Measurements from ENCODE around the gene RBM48. TPM values are rescaled to one million over a fixed set of nuclear protein-coding genes. Genes with fewer than 3 reads are reported as not detected.

Gene RBM48
- total RNA-seq, 1 experiment from 2014 or later, result 14.6 TPM

DNA sequence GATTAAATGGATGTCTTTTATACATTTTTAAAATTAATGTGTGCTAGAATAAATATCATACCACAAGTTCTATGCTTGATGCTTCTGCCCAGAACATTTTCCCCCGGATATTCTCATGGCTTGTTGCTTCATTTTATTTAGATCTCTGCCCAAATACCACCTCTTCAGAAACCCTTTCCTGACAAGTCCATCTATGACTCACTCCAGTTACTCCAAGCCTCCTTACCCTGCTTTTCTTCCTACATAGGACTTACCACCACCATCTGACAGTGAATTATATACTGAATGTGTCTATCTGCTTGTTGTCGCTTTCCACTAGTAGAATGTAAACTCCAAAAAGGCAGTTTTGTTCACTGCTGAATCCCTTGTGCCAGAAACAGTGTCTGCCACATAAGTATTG, 31.7 kb upstream of the RBM48 start:
- POLR2A ChIA-PET, result no interaction called here
- RAD21 ChIA-PET (ENCODE audit: low non-redundant PET in 1 of 2, low total read pairs in 2 of 2, uncharacterized antibody in 2 of 2, unreplicated experiment in 2 of 2), result no interaction called here
- Histone ChIP-seq H3K4me2 (ENCODE audit: low read length) (no peak overlapping the region), H3K4me3 (replicated peaks in 1 of 2; ENCODE audit: low read depth in 1 of 2, low read length in 2 of 2) (no peak overlapping the region), H2AFZ (ENCODE audit: low read depth, low read length, poor library complexity, severe bottlenecking) (no peak overlapping the region), H3K9me2 (ENCODE audit: insufficient read depth) (no peaks in the 10 kb centered on the region), H3K4me1 (ENCODE audit: control insufficient read depth in 1 of 2, insufficient read depth in 2 of 2, low read length in 2 of 2) (no peaks in the 10 kb centered on the region), H3K9me3 (ENCODE audit: control insufficient read depth in 1 of 2, insufficient read depth in 1 of 2, low read depth in 1 of 2, low read length in 2 of 2) (no peaks in the 10 kb centered on the region), H3K27me3 (ENCODE audit: insufficient read depth, low read length) (no peaks in the 10 kb centered on the region), H3K27ac (ENCODE audit: low read depth, low read length) (no peak overlapping the region), H3K79me2 (ENCODE audit: insufficient read depth, low read length) (no peaks in the 10 kb centered on the region), H3K9ac (ENCODE audit: low read length) (no peak overlapping the region), H3K36me3 (ENCODE audit: control insufficient read depth in 1 of 2, insufficient read depth in 2 of 2, low read length in 2 of 2) (peaks cover 0 to 14% of the 10 kb centered on the region in 2 experiments; a peak in 3 of 4 replicates), H4K20me1 (ENCODE audit: insufficient read depth) (no peaks in the 10 kb centered on the region)
- DNase-seq (ENCODE audit: low read depth, low spot score), result no peak
- ATAC-seq, result no peak
- CTCF ChIA-PET, result no interaction called here
- TF ChIP-seq POLR2A (IDR thresholded peaks at IDR 0.05; ENCODE audit: borderline replicate concordance, extremely low read depth, insufficient read depth, insufficient read length), result no peak
- TF ChIP-seq EZH2phosphoT487 (IDR thresholded peaks at IDR 0.05; ENCODE audit: borderline replicate concordance), result no peak
- no peak for TF ChIP-seq ZNF274 (IDR thresholded peaks at IDR 0.05; ENCODE audit: low read depth, low read length)
- TF ChIP-seq JUND (IDR thresholded peaks at IDR 0.05), result no peak
- TF ChIP-seq ELF1 (IDR thresholded peaks at IDR 0.05; ENCODE audit: borderline replicate concordance, low read depth), result no peak
- BruUV-seq (replicated peaks), result no TSS peak
- intact Hi-C loops (cut with micrococcal nuclease), result no loop called here

DNA sequence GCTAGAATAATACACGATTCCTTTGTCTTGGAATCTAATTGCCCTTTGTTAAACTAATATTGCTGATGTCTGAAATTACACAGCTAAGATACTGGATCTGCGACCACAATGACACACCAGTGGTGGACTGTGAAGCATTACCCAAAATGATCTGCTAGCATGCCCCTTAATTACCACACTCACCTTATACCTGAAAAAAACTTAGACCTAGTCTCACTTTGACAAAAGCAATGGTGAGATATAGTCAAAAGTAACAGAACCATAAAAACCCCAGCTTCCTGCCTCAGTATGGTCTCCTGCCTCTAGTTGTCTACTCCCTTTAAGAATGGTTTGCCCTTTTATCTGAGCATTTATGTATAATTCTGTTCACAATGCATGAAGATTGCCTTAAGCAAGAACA, 30.0 kb upstream of the RBM48 start:
- no peak for ATAC-seq
- Histone ChIP-seq H3K9me3 (ENCODE audit: control insufficient read depth in 1 of 2, insufficient read depth in 1 of 2, low read depth in 1 of 2, low read length in 2 of 2) (no peaks in the 10 kb centered on the region), H4K20me1 (ENCODE audit: insufficient read depth) (no peaks in the 10 kb centered on the region), H3K4me1 (ENCODE audit: control insufficient read depth in 1 of 2, insufficient read depth in 2 of 2, low read length in 2 of 2) (no peaks in the 10 kb centered on the region), H3K36me3 (ENCODE audit: control insufficient read depth in 1 of 2, insufficient read depth in 2 of 2, low read length in 2 of 2) (peaks cover 0 to 23% of the 10 kb centered on the region in 2 experiments; a peak in 2 of 4 replicates), H3K79me2 (ENCODE audit: insufficient read depth, low read length) (no peaks in the 10 kb centered on the region), H3K27ac (ENCODE audit: low read depth, low read length) (no peak overlapping the region), H3K9me2 (ENCODE audit: insufficient read depth) (no peaks in the 10 kb centered on the region), H2AFZ (ENCODE audit: low read depth, low read length, poor library complexity, severe bottlenecking) (no peak overlapping the region), H3K27me3 (ENCODE audit: insufficient read depth, low read length) (no peaks in the 10 kb centered on the region), H3K4me3 (replicated peaks in 1 of 2; ENCODE audit: low read depth in 1 of 2, low read length in 2 of 2) (no peak overlapping the region), H3K4me2 (ENCODE audit: low read length) (no peak overlapping the region), H3K9ac (ENCODE audit: low read length) (no peak overlapping the region)
- POLR2A ChIA-PET, result no interaction called here
- BruUV-seq (replicated peaks), result no TSS peak
- RAD21 ChIA-PET (ENCODE audit: low non-redundant PET in 1 of 2, low total read pairs in 2 of 2, uncharacterized antibody in 2 of 2, unreplicated experiment in 2 of 2), result no interaction called here
- CTCF ChIA-PET, result no interaction called here
- no peak for DNase-seq (ENCODE audit: low read depth, low spot score)
- intact Hi-C loops (cut with micrococcal nuclease), result no loop called here
- TF ChIP-seq POLR2AphosphoS5 (IDR thresholded peaks at IDR 0.05; ENCODE audit: low read depth, low read length), result no peak

Data from HCT116 (cell line).